ENCODE results near the gene SHB.
A peak's percentile ranks its signal among the peaks of the same experiment; 100 is the strongest.

SHB gene

DNA sequence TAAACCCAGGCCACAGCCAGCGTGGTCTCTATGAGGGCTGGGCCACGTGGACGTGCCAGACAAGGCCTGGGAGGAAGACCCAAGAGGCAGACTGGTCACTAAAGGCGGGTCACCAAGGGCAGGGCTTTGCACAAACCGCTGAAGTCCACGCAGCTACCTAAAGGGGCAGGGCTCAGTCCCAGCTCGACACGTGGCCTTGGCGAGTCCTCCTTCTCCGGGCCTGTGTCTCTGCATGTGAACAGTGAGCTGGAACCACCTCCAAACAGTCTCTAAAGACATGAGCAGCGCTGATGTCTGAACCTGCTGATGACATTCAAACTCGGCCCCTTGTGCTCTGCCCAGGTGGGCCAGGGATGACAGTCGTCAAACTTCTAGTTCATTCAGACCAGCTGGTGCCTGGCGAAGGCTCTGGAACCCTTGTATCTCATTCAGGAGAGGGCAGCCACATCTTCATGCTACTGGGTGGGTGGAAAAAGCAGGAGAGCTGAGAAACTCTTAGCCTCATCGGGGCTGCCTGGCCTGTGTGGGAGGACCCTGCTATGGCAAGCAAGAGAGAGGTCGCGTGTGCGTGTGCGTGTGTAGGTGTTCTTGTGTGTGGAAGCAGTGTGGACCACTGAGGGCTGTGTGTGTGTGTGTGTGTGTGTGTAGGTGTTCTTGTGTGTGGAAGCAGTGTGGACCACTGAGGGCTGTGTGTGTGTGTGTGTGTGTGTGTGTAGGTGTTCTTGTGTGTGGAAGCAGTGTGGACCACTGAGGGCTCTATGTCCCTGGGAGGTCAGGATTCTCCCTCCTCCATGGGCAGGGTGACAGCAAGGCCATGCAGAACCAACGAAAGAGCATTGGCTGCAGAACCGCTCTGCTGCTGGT lies 151.0 kb downstream of the SHB start:
- Histone ChIP-seq H2BK5ac (ENCODE audit: low read length) (no peak overlapping the region), H3K4ac (ENCODE audit: low read length) (no peak overlapping the region), H3K36me3 (replicated peaks in 1 of 2; ENCODE audit: control insufficient read depth in 2 of 2, insufficient read depth in 2 of 2, low read length in 2 of 2) (no peaks in the 10 kb centered on the region), H3K27me3 (ENCODE audit: control insufficient read depth in 3 of 3, insufficient read depth in 3 of 3, low read depth in 1 of 3, low read length in 3 of 3) (no peaks in the 10 kb centered on the region), H2AK5ac (ENCODE audit: low read depth, low read length) (peak overlapping the region; percentile 76), H3K4me2 (ENCODE audit: insufficient read depth, low read length, poor library complexity, severe bottlenecking) (no peak overlapping the region), H2BK120ac (ENCODE audit: low read depth, low read length) (no peak overlapping the region), H2AFZ (ENCODE audit: low read length) (no peak overlapping the region), H2BK15ac (ENCODE audit: low read length) (peak overlapping the region; percentile 51), H3K9ac (ENCODE audit: low read depth, low read length, poor library complexity) (peak overlapping the region; percentile 35), H3K4me3 (ENCODE audit: low read length in 2 of 2) (no peak overlapping the region), H3K79me1 (ENCODE audit: low read depth, low read length) (peaks cover 1% of the 10 kb centered on the region), H3K23ac (ENCODE audit: low read depth, low read length, poor library complexity) (no peak overlapping the region), H4K91ac (ENCODE audit: low read depth, low read length, poor library complexity) (peak overlapping the region; percentile 16), H3K4me1 (ENCODE audit: control insufficient read depth in 2 of 2, insufficient read depth in 1 of 2, low read depth in 1 of 2, low read length in 2 of 2) (peaks cover 17 to 38% of the 10 kb centered on the region in 2 donors), H3K9me3 (replicated peaks in 1 of 2; ENCODE audit: control insufficient read depth in 2 of 2, insufficient read depth in 1 of 2, low read depth in 1 of 2, low read length in 2 of 2) (no peaks in the 10 kb centered on the region), H4K8ac (ENCODE audit: low read depth, low read length) (no peak overlapping the region), H3K14ac (ENCODE audit: low read length) (peak overlapping the region; percentile 11), H3K18ac (ENCODE audit: low read length) (peak overlapping the region; percentile 65), H2BK12ac (ENCODE audit: low read length) (peak overlapping the region; percentile 80), H3K27ac (replicated peaks; ENCODE audit: low read length) (no peak overlapping the region)
- no peak for DNase-seq (ENCODE audit: low spot score)
- no CpG with 5 or more reads among the region's 21 CpGs for WGBS, 2 donors (ENCODE audit: extremely low coverage in 2 of 2, insufficient read length in 2 of 2, insufficient replicate concordance in 1 of 2)

DNA sequence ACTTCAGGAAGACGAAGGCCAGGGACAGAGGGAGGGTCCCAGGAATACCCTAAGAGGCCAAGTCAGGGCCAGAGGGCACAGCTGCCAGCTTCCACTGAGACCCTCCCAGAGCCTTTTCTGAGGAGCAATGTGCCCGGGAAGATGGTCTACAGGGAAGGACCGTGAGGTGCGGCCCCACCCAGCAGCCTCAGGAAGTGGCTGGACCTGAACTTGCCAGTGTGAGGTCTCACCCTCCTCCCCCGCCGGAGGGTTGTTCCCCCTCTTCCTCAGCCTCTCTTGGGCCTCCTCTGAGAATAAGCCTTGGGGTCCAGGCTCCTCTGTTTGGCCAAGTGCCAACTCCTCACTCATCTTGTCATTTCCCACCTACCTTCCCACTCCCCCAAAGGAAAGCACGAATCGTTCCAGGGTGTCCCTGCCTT lies 151.7 kb downstream of the SHB start:
- H3K36me3 ChIP-seq (replicated peaks in 1 of 2; ENCODE audit: control insufficient read depth in 2 of 2, insufficient read depth in 2 of 2, low read length in 2 of 2): no peaks in the 10 kb centered on the region
- no peak overlapping the region for H4K91ac ChIP-seq (ENCODE audit: low read depth, low read length, poor library complexity)
- H2AFZ ChIP-seq (ENCODE audit: low read length): peak overlapping the region; percentile 13
- peaks cover 14 to 31% of the 10 kb centered on the region in 2 donors for H3K4me1 ChIP-seq (ENCODE audit: control insufficient read depth in 2 of 2, insufficient read depth in 1 of 2, low read depth in 1 of 2, low read length in 2 of 2)
- no peak overlapping the region for H3K27ac ChIP-seq (replicated peaks; ENCODE audit: low read length)
- H2BK15ac ChIP-seq (ENCODE audit: low read length): peak overlapping the region; percentile 51
- H3K4ac ChIP-seq (ENCODE audit: low read length): peak overlapping the region; percentile 23
- no peak overlapping the region for H3K9ac ChIP-seq (ENCODE audit: low read depth, low read length, poor library complexity)
- H2AK5ac ChIP-seq (ENCODE audit: low read depth, low read length): peak overlapping the region; percentile 76
- no peaks in the 10 kb centered on the region for H3K27me3 ChIP-seq (ENCODE audit: control insufficient read depth in 3 of 3, insufficient read depth in 3 of 3, low read depth in 1 of 3, low read length in 3 of 3)
- H3K18ac ChIP-seq (ENCODE audit: low read length): peak overlapping the region; percentile 65
- H3K14ac ChIP-seq (ENCODE audit: low read length): no peak overlapping the region
- no peak overlapping the region for H4K8ac ChIP-seq (ENCODE audit: low read depth, low read length)
- no CpG with 5 or more reads among the region's 8 CpGs for WGBS, 2 donors (ENCODE audit: extremely low coverage in 2 of 2, insufficient read length in 2 of 2, insufficient replicate concordance in 1 of 2)
- no peak overlapping the region for H3K23ac ChIP-seq (ENCODE audit: low read depth, low read length, poor library complexity)
- no peak overlapping the region for H2BK5ac ChIP-seq (ENCODE audit: low read length)
- H3K9me3 ChIP-seq (replicated peaks in 1 of 2; ENCODE audit: control insufficient read depth in 2 of 2, insufficient read depth in 1 of 2, low read depth in 1 of 2, low read length in 2 of 2): no peaks in the 10 kb centered on the region
- no peak overlapping the region for H2BK12ac ChIP-seq (ENCODE audit: low read length)
- H3K4me2 ChIP-seq (ENCODE audit: insufficient read depth, low read length, poor library complexity, severe bottlenecking): no peak overlapping the region
- peaks cover 1% of the 10 kb centered on the region for H3K79me1 ChIP-seq (ENCODE audit: low read depth, low read length)
- peak overlapping the region; percentile 14 for H2BK120ac ChIP-seq (ENCODE audit: low read depth, low read length)
- no peak for DNase-seq (ENCODE audit: low spot score)
- no peak overlapping the region for H3K4me3 ChIP-seq (ENCODE audit: low read length in 2 of 2)

DNA sequence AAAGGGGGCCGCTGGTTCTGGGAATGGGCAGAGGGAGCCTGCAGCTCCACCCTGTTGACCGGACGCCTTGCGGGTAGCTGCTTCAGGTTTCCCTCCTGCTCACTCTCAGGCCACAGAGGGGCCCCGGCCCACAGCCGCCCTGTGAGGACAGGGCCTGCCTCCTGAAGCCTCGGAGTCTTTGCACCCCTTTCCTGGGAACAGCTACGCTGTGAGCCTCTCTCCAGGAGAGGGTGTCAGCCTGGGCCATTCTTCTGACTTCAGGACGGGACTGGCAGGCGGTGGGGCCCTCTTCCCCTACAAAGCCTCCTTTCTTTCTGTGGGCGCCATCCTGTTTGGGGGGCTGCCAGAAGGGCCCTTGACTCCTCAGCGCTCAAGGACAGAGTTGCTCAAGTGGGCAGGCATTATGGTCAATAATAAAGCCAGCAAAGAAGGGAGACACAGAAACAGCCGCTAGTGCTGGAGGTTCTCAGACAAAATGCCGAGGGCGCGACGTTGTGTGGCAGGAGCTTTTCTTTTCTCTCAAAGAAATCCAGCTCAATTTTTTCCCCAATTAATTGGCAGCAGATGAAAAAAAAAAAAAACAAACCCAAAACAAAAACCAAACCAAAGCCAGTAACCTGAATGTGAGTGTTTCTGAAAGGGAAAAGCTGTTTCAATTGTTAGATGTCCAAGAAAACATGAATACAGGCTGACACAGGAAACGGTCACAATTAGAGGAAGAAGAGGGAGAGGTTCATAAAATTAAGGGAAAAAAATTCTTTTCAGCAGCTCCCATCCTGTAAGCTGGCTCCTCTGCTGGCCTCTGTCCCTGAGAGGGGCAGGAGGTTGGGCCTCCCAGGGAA lies 152.3 kb downstream of the SHB start:
- no peak overlapping the region for H3K9ac ChIP-seq (ENCODE audit: low read depth, low read length, poor library complexity)
- peaks cover 1% of the 10 kb centered on the region for H3K79me1 ChIP-seq (ENCODE audit: low read depth, low read length)
- H3K27ac ChIP-seq (replicated peaks; ENCODE audit: low read length): peak overlapping the region; percentile 17
- H2BK15ac ChIP-seq (ENCODE audit: low read length): no peak overlapping the region
- H3K36me3 ChIP-seq (replicated peaks in 1 of 2; ENCODE audit: control insufficient read depth in 2 of 2, insufficient read depth in 2 of 2, low read length in 2 of 2): no peaks in the 10 kb centered on the region
- no peak overlapping the region for H4K91ac ChIP-seq (ENCODE audit: low read depth, low read length, poor library complexity)
- no peak overlapping the region for H3K4ac ChIP-seq (ENCODE audit: low read length)
- no peak overlapping the region for H2BK5ac ChIP-seq (ENCODE audit: low read length)
- no peak overlapping the region for H2BK12ac ChIP-seq (ENCODE audit: low read length)
- no peak overlapping the region for H3K18ac ChIP-seq (ENCODE audit: low read length)
- DNase-seq (ENCODE audit: low spot score): no peak
- H3K27me3 ChIP-seq (ENCODE audit: control insufficient read depth in 3 of 3, insufficient read depth in 3 of 3, low read depth in 1 of 3, low read length in 3 of 3): no peaks in the 10 kb centered on the region
- no peak overlapping the region for H3K4me2 ChIP-seq (ENCODE audit: insufficient read depth, low read length, poor library complexity, severe bottlenecking)
- no peak overlapping the region for H3K14ac ChIP-seq (ENCODE audit: low read length)
- no peak overlapping the region for H3K4me3 ChIP-seq (ENCODE audit: low read length in 2 of 2)
- peak overlapping the region; percentile 28 for H2AFZ ChIP-seq (ENCODE audit: low read length)
- H3K23ac ChIP-seq (ENCODE audit: low read depth, low read length, poor library complexity): no peak overlapping the region
- H3K9me3 ChIP-seq (replicated peaks in 1 of 2; ENCODE audit: control insufficient read depth in 2 of 2, insufficient read depth in 1 of 2, low read depth in 1 of 2, low read length in 2 of 2): no peaks in the 10 kb centered on the region
- H2AK5ac ChIP-seq (ENCODE audit: low read depth, low read length): no peak overlapping the region
- no CpG with 5 or more reads among the region's 18 CpGs for whole genome bisulfite sequencing, 2 donors (ENCODE audit: extremely low coverage in 2 of 2, insufficient read length in 2 of 2, insufficient replicate concordance in 1 of 2)
- H2BK120ac ChIP-seq (ENCODE audit: low read depth, low read length): no peak overlapping the region
- H3K4me1 ChIP-seq (ENCODE audit: control insufficient read depth in 2 of 2, insufficient read depth in 1 of 2, low read depth in 1 of 2, low read length in 2 of 2): peaks cover 11 to 29% of the 10 kb centered on the region in 2 donors
- no peak overlapping the region for H4K8ac ChIP-seq (ENCODE audit: low read depth, low read length)
